GM12891 (cell line): Measurements from ENCODE around the gene CCNA1.

Source experiments
- POLR2A ChIP-seq: IDR thresholded peaks from 2 replicates; pipeline ENCODE4 v1.6.1; 2011; ENCODE audit warnings: low read depth, low read length, control low read depth
- POU2F2 ChIP-seq: IDR thresholded peaks from 2 replicates; pipeline ENCODE4 v1.6.1; 2011; ENCODE audit warnings: low read depth, mild to moderate bottlenecking, control low read depth, low read length, moderate library complexity

- TF ChIP-seq POU2F2 = no peak
- TF ChIP-seq POLR2A = no peak
Observed at GRCh38 chr13:36412736-36413135, 19.6 kb upstream of the CCNA1 start.
